Keratinocyte (primary cell): ENCODE data around the gene PLCD1. TPM values are rescaled to one million over a fixed set of nuclear protein-coding genes. Genes with fewer than 3 reads are reported as not detected.

Experiments
- DNase-seq: peaks from one replicate; pipeline ENCODE4 v3.0.0-alpha.2; 2011; ENCODE audit warnings: low read depth, missing footprints, low spot score
- FAIRE-seq: peaks from 2 replicates; lab custom pipeline; 2011; peaks lifted over from hg19 to GRCh38; lab: Jason Lieb, UNC
- H2AFZ ChIP-seq: 2 replicates; pipeline ENCODE4 v1.6.0; 2012; ENCODE audit warnings: low read length, control low read depth, inconsistent platforms; ENCODE audit not compliant: control insufficient read depth
- H3K27ac ChIP-seq: 2 replicates; pipeline ENCODE4 v1.5.1; 2011; ENCODE audit warnings: low read length; ENCODE audit not compliant: control insufficient read depth, insufficient read depth
- H3K27me3 ChIP-seq: 3 replicates; pipeline ENCODE4 v1.6.0; 2011; ENCODE audit warnings: low read length; ENCODE audit not compliant: control insufficient read depth, insufficient read depth; ENCODE audit errors: extremely low read depth
- H3K36me3 ChIP-seq, 2 experiments: 2 replicates in 1 of 2; 3 replicates in 1 of 2; pipeline ENCODE4 v1.5.1; 2011; ENCODE audit warnings: low read length in 2 of 2, mild to moderate bottlenecking in 1 of 2; ENCODE audit not compliant: control insufficient read depth in 2 of 2, insufficient read depth in 2 of 2; ENCODE audit errors: extremely low read depth in 1 of 2
- H3K4me1 ChIP-seq: 3 replicates; pipeline ENCODE4 v1.5.1; 2011; ENCODE audit warnings: low read length; ENCODE audit not compliant: control insufficient read depth, insufficient read depth; ENCODE audit errors: extremely low read depth
- H3K4me2 ChIP-seq: 3 replicates; pipeline ENCODE4 v1.6.0; 2011; ENCODE audit warnings: low read depth, low read length; ENCODE audit not compliant: control insufficient read depth, insufficient read depth; ENCODE audit errors: extremely low read depth
- H3K4me3 ChIP-seq, 3 experiments: fragments of 200-600 bp in 1 of 3; sonication (generic) in 1 of 3; 2 replicates in 2 of 3; 3 replicates in 1 of 3; pipeline ENCODE4 v1.5.1; 2011 to 2016; ENCODE audit warnings: low read length in 3 of 3, mild to moderate bottlenecking in 3 of 3, control low read depth in 2 of 3, inconsistent platforms in 1 of 3, low read depth in 1 of 3, mixed read lengths in 1 of 3, mixed run types in 1 of 3, moderate library complexity in 1 of 3; ENCODE audit not compliant: control insufficient read depth in 2 of 3, insufficient read depth in 2 of 3; ENCODE audit errors: extremely low read depth in 1 of 3
- H3K79me2 ChIP-seq: 2 replicates; pipeline ENCODE4 v1.6.0; 2012; ENCODE audit warnings: low read length; ENCODE audit not compliant: control insufficient read depth, insufficient read depth
- H3K9ac ChIP-seq: 3 replicates; pipeline ENCODE4 v1.6.0; 2011; ENCODE audit warnings: low read length; ENCODE audit not compliant: control insufficient read depth, insufficient read depth; ENCODE audit errors: extremely low read depth
- H3K9me1 ChIP-seq: 3 replicates; pipeline ENCODE4 v1.6.0; 2011; ENCODE audit warnings: low read length; ENCODE audit not compliant: control insufficient read depth, insufficient read depth; ENCODE audit errors: extremely low read depth
- H3K9me3 ChIP-seq: 2 replicates; pipeline ENCODE4 v1.5.1; 2012; ENCODE audit warnings: low read depth, low read length; ENCODE audit not compliant: control insufficient read depth
- H4K20me1 ChIP-seq: 3 replicates; pipeline ENCODE4 v1.6.0; 2011; ENCODE audit warnings: low read length; ENCODE audit not compliant: control insufficient read depth, insufficient read depth; ENCODE audit errors: extremely low read depth
- CTCF ChIP-seq, 3 experiments: IDR thresholded peaks in 1 of 3; conservative IDR thresholded peaks in 1 of 3; optimal IDR thresholded peaks in 1 of 3; 2 replicates in 2 of 3; 3 replicates in 1 of 3; pipeline versions ENCODE3 to v1.5.1; 2011; ENCODE audit warnings: low read length in 3 of 3, mild to moderate bottlenecking in 3 of 3, moderate library complexity in 2 of 3, control low read depth in 1 of 3, inconsistent platforms in 1 of 3; ENCODE audit not compliant: insufficient read depth in 2 of 3; ENCODE audit errors: extremely low read depth in 1 of 3
- EZH2 ChIP-seq: IDR thresholded peaks from one replicate; pipeline ENCODE4 v1.6.1; 2012; ENCODE audit warnings: inconsistent platforms, mild to moderate bottlenecking, low read length, moderate library complexity
- dilution Hi-C: fragments of 300-500 bp; cut with MboI; formaldehyde crosslinking; loops from one replicate; pipeline ENCODE4 v1.7.0; 2020; ENCODE audit warnings: low sequenced_read_pairs; ENCODE audit not compliant: extremely low pct_ligation_motif_present
- polyA plus RNA-seq, 5 experiments: library from polyadenylated mRNA; depleted of rRNA in 3 of 5; stranded (reverse) in 3 of 5; stranded (forward) in 1 of 5; unstranded in 1 of 5; fragments of >200 nt; gene quantifications; 1 replicate in 1 of 5; 2 replicates in 3 of 5; 3 replicates in 1 of 5; pipeline versions ENCODE4 v1.2.1 to v1.2.3, GENCODE V29; 2011 to 2012; ENCODE audit warnings: missing spikeins in 2 of 5, low read depth in 1 of 5, low replicate concordance in 1 of 5

The PLCD1 gene
- polyA plus RNA-seq, 1 donor (not counting 4 experiments of a cell fraction or from before 2014, with no cell fraction given): 26.0 TPM

- Histone ChIP-seq H3K4me2 (no peak overlapping the region), H2AFZ (no peak overlapping the region), H3K27ac (no peak overlapping the region), H3K4me3 (no peak overlapping the region), H4K20me1 (no peaks in the 10 kb centered on the region), H3K36me3 (peaks cover 0 to 21% of the 10 kb centered on the region in 2 experiments), H3K27me3 (no peaks in the 10 kb centered on the region), H3K4me1 (peaks cover 8% of the 10 kb centered on the region), H3K79me2 (no peaks in the 10 kb centered on the region), H3K9me1 (no peaks in the 10 kb centered on the region), H3K9me3 (no peaks in the 10 kb centered on the region), H3K9ac (no peak overlapping the region)
- FAIRE-seq (no peak), DNase-seq (no peak)
- dilution Hi-C loops: no loop called here
- TF ChIP-seq EZH2: no peak
- TF ChIP-seq CTCF (optimal IDR thresholded peaks at IDR 0.05 in 1 of 3, IDR thresholded peaks at IDR 0.05 in 1 of 3, conservative IDR thresholded peaks at IDR 0.05 in 1 of 3; ENCODE audit: extremely low read depth in 1 of 3, insufficient read depth in 2 of 3, low read length in 3 of 3): no peak
Observed at GRCh38 chr3:38005076-38006020, 24.1 kb downstream of the PLCD1 start.

GRCh38 chr3:38004415-38005075 lies 24.9 kb downstream of the PLCD1 start:
- no peaks in the 10 kb centered on the region for H3K79me2 ChIP-seq
- no peak overlapping the region for H3K4me2 ChIP-seq
- no peaks in the 10 kb centered on the region for H3K9me1 ChIP-seq
- no peaks in the 10 kb centered on the region for H3K27me3 ChIP-seq
- H3K9me3 ChIP-seq: no peaks in the 10 kb centered on the region
- TF ChIP-seq EZH2: no peak
- TF ChIP-seq CTCF (optimal IDR thresholded peaks at IDR 0.05 in 1 of 3, IDR thresholded peaks at IDR 0.05 in 1 of 3, conservative IDR thresholded peaks at IDR 0.05 in 1 of 3; ENCODE audit: extremely low read depth in 1 of 3, insufficient read depth in 2 of 3, low read length in 3 of 3): peak in 2 of 3 experiments; percentile 79 to 90
- H3K4me3 ChIP-seq: no peak overlapping the region
- H2AFZ ChIP-seq: no peak overlapping the region
- FAIRE-seq: peak; percentile 89
- no peak overlapping the region for H3K27ac ChIP-seq
- H3K4me1 ChIP-seq: peaks cover 8% of the 10 kb centered on the region
- dilution Hi-C loops: no loop called here
- DNase-seq: no peak
- H4K20me1 ChIP-seq: no peaks in the 10 kb centered on the region
- no peak overlapping the region for H3K9ac ChIP-seq
- H3K36me3 ChIP-seq: peaks cover 2 to 18% of the 10 kb centered on the region in 2 experiments
